ENCODE results near the gene EXOG. TPM values are rescaled to one million over a fixed set of nuclear protein-coding genes. Genes with fewer than 3 reads are reported as not detected.

Gene EXOG
- total RNA-seq, 1 experiment from 2014 or later, result 7.6 TPM

- no peak for DNase-seq (ENCODE audit: extremely low read depth, low read depth)
Measured at GRCh38 chr3:38542401-38543298, 46.5 kb downstream of the EXOG start.

GRCh38 chr3:38543586-38543985 lies 47.4 kb downstream of the EXOG start:
- no peak for DNase-seq (ENCODE audit: extremely low read depth, low read depth)

- DNase-seq (ENCODE audit: extremely low read depth, low read depth), result no peak
Measured at GRCh38 chr3:38544926-38545325, 48.8 kb downstream of the EXOG start.

GRCh38 chr3:38545550-38545949 lies 49.4 kb downstream of the EXOG start:
- no peak for DNase-seq (ENCODE audit: extremely low read depth, low read depth)

GRCh38 chr3:38545983-38546382 lies 49.8 kb downstream of the EXOG start:
- no peak for DNase-seq (ENCODE audit: extremely low read depth, low read depth)

- no peak for DNase-seq (ENCODE audit: extremely low read depth, low read depth)
Measured at GRCh38 chr3:38548154-38548931, 52.2 kb downstream of the EXOG start.

GRCh38 chr3:38549082-38549481 lies 52.9 kb downstream of the EXOG start:
- no peak for DNase-seq (ENCODE audit: extremely low read depth, low read depth)

- no peak for DNase-seq (ENCODE audit: extremely low read depth, low read depth)
Measured at GRCh38 chr3:38549486-38549885, 53.3 kb downstream of the EXOG start.

- DNase-seq (ENCODE audit: extremely low read depth, low read depth), result no peak
Measured at GRCh38 chr3:38549957-38550840, 54.1 kb downstream of the EXOG start.

GRCh38 chr3:38551026-38551832 lies 55.1 kb downstream of the EXOG start:
- DNase-seq (ENCODE audit: extremely low read depth, low read depth), result no peak

GRCh38 chr3:38552364-38552763 lies 56.2 kb downstream of the EXOG start:
- no peak for DNase-seq (ENCODE audit: extremely low read depth, low read depth)

- DNase-seq (ENCODE audit: extremely low read depth, low read depth), result no peak
Measured at GRCh38 chr3:38553071-38553470, 56.9 kb downstream of the EXOG start.

- DNase-seq (ENCODE audit: extremely low read depth, low read depth), result no peak
Measured at GRCh38 chr3:38554127-38554827, 58.1 kb downstream of the EXOG start.

- no peak for DNase-seq (ENCODE audit: extremely low read depth, low read depth)
Measured at GRCh38 chr3:38555149-38555840, 59.2 kb downstream of the EXOG start.

- DNase-seq (ENCODE audit: extremely low read depth, low read depth), result no peak
Measured at GRCh38 chr3:38555926-38556325, 59.8 kb downstream of the EXOG start.

- DNase-seq (ENCODE audit: extremely low read depth, low read depth), result no peak
Measured at GRCh38 chr3:38556640-38557358, 60.7 kb downstream of the EXOG start.

GRCh38 chr3:38558864-38559263 lies 62.7 kb downstream of the EXOG start:
- DNase-seq (ENCODE audit: extremely low read depth, low read depth), result no peak

GRCh38 chr3:38560284-38560683 lies 64.1 kb downstream of the EXOG start:
- no peak for DNase-seq (ENCODE audit: extremely low read depth, low read depth)

Data from NCI-H460 (cell line).